ENCODE results near the gene LRP2BP.
A peak's percentile ranks its signal among the peaks of the same experiment; 100 is the strongest.

The LRP2BP gene

DNA sequence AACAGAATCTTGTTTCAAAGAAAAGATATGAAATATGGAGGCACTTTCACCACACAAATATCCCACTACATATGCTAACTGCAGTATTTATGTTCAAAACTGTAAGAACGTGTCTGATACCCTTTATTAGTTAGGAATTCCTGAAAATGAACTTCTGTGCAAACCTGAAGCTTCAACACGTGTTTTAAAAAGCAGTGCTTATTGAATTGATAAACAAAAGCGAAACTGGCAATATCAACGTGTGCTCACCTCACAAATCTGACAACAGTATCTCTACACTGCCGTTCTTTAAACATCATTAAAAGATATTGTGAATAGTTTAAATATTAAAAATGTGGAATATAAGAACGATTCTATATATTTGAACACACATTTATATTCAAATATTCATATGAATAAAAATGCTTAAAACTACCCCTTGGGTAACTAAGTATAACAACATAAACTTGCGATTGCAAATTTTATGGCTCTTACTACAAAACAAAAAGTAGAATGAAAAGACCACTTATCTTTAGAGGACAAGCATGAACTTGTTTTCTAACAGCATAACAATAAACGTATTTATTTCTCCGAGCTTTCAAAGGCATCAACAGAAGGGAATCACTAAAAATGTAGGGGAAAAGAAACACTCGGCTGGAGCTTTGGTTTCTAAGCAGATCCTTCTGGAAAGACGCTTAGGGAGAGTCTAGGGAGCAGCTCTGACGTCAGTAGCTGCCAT, at the start of gene LRP2BP:
TSS of gene LRP2BP (minus strand) at position 687 of the 718 bp plus-strand sequence. CDS start 17,738 bp downstream, outside the sequence.
- H3K27ac ChIP-seq = peak within 1 kb of the TSS; percentile 99
- POLR2A ChIA-PET (ENCODE audit: low non-redundant PET) = interaction anchor here (1.1 kb wide), 1 partner anchor 43 kb away, joined by 3 read pairs; no protein-coding TSS in a partner anchor

DNA sequence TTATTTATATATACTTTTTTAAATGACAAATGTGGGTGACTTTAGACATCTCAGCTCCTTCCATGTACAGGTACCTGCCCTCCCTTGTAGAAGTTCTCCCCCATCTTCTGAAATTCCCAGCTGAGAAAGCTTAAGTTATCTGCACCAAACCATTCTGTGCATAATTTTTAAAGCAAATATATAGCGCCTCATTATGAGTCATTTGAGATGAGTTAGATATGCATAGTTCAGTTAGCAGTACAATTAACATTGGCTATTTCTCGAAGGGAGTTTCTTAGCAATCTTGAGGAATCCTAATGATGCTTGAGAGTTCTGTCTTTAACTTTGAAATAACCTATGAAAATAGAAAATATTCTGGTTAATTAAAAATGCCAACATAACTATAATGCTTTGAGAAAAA, 49.5 kb upstream of the LRP2BP start:
- ChIA-PET POLR2A (ENCODE audit: low non-redundant PET) (no interaction called here), CTCF (interaction anchor here (1.3 kb wide), 1 partner anchor 31 kb away, joined by 3 read pairs; no protein-coding TSS in a partner anchor)
- TF ChIP-seq, protein P1, sequence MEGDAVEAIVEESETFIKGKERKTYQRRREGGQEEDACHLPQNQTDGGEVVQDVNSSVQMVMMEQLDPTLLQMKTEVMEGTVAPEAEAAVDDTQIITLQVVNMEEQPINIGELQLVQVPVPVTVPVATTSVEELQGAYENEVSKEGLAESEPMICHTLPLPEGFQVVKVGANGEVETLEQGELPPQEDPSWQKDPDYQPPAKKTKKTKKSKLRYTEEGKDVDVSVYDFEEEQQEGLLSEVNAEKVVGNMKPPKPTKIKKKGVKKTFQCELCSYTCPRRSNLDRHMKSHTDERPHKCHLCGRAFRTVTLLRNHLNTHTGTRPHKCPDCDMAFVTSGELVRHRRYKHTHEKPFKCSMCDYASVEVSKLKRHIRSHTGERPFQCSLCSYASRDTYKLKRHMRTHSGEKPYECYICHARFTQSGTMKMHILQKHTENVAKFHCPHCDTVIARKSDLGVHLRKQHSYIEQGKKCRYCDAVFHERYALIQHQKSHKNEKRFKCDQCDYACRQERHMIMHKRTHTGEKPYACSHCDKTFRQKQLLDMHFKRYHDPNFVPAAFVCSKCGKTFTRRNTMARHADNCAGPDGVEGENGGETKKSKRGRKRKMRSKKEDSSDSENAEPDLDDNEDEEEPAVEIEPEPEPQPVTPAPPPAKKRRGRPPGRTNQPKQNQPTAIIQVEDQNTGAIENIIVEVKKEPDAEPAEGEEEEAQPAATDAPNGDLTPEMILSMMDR (conservative IDR thresholded peaks at IDR 0.05; ENCODE audit: low read depth) = no peak
- no peak for DNase-seq (ENCODE audit: low spot score)
- H3K27ac ChIP-seq = no peak overlapping the region

More for the DNA sequence above, at the start of gene LRP2BP:
- DNase-seq (ENCODE audit: low spot score) = no peak
- CTCF ChIA-PET = interaction anchor here (0.5 kb wide), 1 partner anchor 11 kb away, joined by 3 read pairs; no protein-coding TSS in a partner anchor
- TF ChIP-seq, protein P1 (conservative IDR thresholded peaks at IDR 0.05; ENCODE audit: low read depth) = no peak

DNA sequence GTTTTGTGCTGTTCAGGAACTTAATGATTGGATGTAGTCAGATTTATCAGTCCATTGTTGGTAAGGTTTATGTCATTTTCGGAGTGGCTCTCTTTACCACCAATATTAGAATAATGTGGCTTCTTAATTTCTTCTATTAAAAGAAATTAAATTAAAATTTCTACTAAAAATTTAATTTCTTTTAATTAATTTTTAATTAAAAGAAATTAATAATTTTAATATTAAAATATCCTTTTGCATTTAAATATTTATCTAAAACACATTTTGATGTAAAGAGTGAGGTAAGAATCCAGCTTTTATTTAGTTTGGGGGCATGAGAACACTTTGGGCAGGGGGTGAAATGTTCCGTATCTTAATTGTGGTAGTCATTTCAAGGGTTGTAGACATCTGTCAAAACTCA, 45.8 kb upstream of the LRP2BP start:
- TF ChIP-seq, protein P1 (conservative IDR thresholded peaks at IDR 0.05; ENCODE audit: low read depth) = no peak
- DNase-seq (ENCODE audit: low spot score) = no peak
- CTCF ChIA-PET = interaction anchor here (0.6 to 0.7 kb wide), 2 partner anchors 256 to 596 kb away, joined by 3 to 4 read pairs; no protein-coding TSS in a partner anchor
- H3K27ac ChIP-seq = no peak overlapping the region
- POLR2A ChIA-PET (ENCODE audit: low non-redundant PET) = interaction anchor here (0.7 kb wide), 1 partner anchor 7 kb away, joined by 3 read pairs; no protein-coding TSS in a partner anchor

DNA sequence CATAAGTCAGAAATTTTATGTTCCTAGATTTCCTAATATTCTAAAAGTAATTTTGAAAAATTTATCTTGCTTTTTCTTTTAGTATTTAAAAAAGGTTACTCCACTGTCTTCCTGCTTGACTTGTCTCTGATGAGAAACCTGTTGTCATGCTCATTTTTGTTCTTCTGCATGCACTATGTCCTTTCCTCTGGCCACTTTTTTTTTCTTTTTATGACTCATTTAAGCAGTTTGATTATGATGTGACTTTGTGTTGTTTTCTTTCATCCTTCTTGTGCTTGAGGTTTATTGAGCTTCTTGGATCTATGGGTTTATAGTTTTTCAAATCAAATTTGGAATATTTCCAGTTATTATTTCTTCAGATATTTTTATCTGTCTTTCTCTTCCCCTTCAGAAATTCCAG, 42.1 kb upstream of the LRP2BP start:
- ChIA-PET CTCF (interaction anchor here (0.9 to 1.0 kb wide), 2 partner anchors 26 to 160 kb away, joined by 3 read pairs; no protein-coding TSS in a partner anchor), POLR2A (ENCODE audit: low non-redundant PET) (no interaction called here)

DNA sequence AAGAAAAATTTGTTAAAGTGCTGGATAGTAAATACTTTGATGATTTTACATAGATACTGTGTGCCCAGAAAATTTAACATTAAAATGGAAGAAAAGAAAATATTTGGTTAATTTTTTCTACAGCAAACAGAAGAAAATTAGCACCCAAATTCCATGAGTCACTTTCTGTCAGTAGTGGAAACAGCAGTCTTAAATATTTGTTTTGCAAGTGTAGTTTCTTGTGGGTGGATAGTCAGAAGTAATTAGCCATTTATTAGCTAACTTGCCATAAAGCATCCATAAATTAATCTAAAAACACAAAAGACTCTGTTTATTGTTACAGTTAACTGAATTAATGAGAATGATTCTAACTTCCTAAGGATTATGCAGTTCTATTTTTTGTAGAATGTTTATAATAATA, 39.7 kb upstream of the LRP2BP start:
- TF ChIP-seq, protein P1 (conservative IDR thresholded peaks at IDR 0.05; ENCODE audit: low read depth) = no peak
- no peak for DNase-seq (ENCODE audit: low spot score)
- no peak overlapping the region for H3K27ac ChIP-seq
- ChIA-PET CTCF (no interaction called here), POLR2A (ENCODE audit: low non-redundant PET) (no interaction called here)

More for the DNA sequence above, 42.1 kb upstream of the LRP2BP start:
- no peak overlapping the region for H3K27ac ChIP-seq
- DNase-seq (ENCODE audit: low spot score) = no peak
- TF ChIP-seq, protein P1 (conservative IDR thresholded peaks at IDR 0.05; ENCODE audit: low read depth) = no peak

DNA sequence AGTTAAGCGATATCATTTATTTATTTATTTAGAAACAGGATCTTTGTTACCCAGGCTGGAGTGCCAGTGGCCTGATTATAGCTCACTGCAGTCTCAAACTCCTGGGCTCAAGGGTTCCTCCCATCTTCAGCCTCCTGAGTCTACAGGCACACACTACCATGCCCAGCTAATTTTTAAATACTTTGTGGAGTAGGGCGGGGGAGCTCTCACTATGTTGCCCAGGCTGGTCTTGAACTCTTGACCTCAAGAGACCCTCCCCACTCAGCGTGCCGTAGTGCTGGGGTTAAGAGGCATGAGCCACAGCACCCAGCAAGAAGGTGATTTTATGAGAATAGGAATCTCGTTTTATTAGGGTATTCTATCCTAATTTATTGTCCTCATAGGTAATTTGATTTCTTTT, 33.9 kb upstream of the LRP2BP start:
- no peak overlapping the region for H3K27ac ChIP-seq
- TF ChIP-seq, protein P1 (conservative IDR thresholded peaks at IDR 0.05; ENCODE audit: low read depth) = no peak
- CTCF ChIA-PET = interaction anchor here (0.6 kb wide), 1 partner anchor 244 kb away, joined by 3 read pairs; no protein-coding TSS in a partner anchor
- POLR2A ChIA-PET (ENCODE audit: low non-redundant PET) = no interaction called here
- no peak for DNase-seq (ENCODE audit: low spot score)

Data from RWPE1 (cell line).